Erythroblast (primary cell): ENCODE data around the gene TAOK2.
A peak's percentile ranks its signal among the peaks of the same experiment; 100 is the strongest.

ENCODE experiments used
- DNase-seq, 2 experiments: peaks; one replicate each; lab custom pipeline; 2025; lab: John Stamatoyannopoulos, UW
- GATA1 ChIP-seq: IDR thresholded peaks from 2 replicates; pipeline ENCODE4 v1.6.1; 2011; ENCODE audit warnings: low read depth, mild to moderate bottlenecking, control low read depth, low read length, moderate library complexity
- POLR2A ChIP-seq: IDR thresholded peaks from 2 replicates; pipeline ENCODE4 v1.6.1; 2011; ENCODE audit warnings: mild to moderate bottlenecking, low read length

Gene TAOK2

DNA sequence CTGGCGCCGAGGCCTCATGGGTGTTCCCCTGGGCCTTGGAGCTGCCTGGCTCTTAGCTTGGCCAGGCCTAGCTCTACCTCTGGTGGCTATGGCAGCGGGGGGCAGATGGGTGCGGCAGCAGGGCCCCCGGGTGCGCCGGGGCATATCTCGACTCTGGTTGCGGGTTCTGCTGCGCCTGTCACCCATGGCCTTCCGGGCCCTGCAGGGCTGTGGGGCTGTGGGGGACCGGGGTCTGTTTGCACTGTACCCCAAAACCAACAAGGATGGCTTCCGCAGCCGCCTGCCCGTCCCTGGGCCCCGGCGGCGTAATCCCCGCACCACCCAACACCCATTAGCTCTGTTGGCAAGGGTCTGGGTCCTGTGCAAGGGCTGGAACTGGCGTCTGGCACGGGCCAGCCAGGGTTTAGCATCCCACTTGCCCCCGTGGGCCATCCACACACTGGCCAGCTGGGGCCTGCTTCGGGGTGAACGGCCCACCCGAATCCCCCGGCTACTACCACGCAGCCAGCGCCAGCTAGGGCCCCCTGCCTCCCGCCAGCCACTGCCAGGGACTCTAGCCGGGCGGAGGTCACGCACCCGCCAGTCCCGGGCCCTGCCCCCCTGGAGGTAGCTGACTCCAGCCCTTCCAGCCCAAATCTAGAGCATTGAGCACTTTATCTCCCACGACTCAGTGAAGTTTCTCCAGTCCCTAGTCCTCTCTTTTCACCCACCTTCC, 13.9 kb downstream of the TAOK2 start:
- TF ChIP-seq POLR2A, result no peak
- TF ChIP-seq GATA1, result no peak
- no peak for DNase-seq

DNA sequence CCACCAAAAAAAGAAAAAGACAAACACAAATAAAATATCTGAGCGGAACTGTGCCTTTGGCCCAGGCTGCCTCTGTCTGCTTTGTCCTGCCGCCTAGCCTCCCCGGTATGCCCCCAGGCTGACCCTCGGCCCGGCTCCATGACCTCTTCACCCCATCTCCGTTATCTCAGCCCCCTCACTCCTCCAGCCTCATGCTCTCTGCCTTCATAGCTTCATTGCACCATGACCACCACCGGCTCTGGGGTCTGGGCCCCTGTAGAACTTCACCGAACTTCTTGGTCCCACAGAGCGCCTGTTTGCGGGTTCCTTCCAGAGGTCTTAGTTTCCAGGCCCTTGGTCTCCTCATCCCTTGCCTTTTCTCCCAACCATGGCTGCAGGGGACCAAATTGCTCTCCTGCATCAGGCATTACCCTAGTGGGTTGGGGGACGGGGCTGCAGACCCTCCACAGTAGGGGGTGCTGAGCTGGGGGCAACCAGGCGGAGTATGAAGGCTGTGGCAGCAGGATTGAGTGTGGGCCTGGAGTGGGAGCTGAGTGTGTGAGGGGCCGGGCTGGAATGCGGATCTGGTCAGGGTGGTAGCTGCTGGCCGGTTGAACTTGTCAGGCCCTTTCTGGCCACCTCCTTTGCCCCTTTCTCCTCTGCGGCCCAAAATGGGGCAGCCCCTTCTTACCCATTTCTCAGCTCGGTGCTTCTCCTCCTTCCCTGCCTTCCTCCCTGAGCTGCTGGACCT, 14.8 kb downstream of the TAOK2 start:
- TF ChIP-seq POLR2A, result no peak
- no peak for TF ChIP-seq GATA1
- DNase-seq, result no peak

DNA sequence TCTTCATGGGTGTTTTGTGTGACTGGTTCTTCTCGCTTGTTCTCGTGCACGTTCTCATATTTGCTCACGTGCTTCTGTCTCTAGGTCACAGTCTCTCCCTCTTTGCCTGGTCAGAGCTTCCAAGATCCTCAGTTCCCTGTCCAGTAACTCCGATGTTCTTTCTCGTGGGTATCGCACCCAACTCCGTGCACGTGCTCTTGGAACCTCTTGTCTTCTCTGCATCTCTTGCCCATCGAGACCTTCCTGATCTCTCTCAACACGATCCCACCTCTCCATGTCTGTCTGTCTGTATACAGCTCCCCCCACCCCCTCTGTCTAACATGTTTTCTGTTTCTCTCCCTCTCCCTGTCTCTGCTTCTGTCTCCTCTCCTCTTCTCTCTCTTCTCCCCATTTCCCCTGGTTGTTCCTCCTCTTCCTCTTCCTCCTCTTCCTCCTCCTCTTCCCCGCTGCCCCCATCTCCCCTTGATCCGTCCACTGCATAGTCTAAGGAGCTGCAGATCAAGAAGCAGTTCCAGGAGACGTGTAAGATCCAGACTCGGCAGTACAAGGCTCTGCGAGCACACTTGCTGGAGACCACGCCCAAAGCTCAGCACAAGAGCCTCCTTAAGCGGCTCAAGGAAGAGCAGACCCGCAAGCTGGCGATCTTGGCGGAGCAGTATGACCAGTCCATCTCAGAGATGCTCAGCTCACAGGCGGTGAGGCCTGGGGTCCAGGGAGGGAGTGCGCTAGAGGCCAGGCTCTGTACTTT, 15.6 kb downstream of the TAOK2 start:
- no peak for DNase-seq
- no peak for TF ChIP-seq GATA1
- no peak for TF ChIP-seq POLR2A

DNA sequence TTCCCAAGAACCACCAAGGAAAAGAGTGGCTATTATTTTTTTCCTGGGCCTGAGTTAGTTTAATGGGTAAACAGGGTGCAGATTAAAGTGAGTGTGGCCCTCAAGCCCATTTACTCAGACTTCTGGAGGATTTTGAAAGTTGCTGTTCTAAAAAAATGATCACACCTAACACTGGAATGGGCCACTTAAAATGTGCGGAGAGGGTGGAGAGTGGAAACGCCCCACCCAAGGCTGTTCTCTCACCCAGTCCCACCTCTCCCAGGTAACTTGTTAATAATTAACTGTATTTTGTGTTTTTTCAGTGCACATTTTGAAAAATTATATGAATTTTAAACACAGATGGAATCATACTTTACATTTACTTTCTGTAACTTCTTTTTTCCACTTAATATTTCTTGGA, 16.4 kb downstream of the TAOK2 start:
- no peak for DNase-seq
- TF ChIP-seq POLR2A (no peak), GATA1 (no peak)

DNA sequence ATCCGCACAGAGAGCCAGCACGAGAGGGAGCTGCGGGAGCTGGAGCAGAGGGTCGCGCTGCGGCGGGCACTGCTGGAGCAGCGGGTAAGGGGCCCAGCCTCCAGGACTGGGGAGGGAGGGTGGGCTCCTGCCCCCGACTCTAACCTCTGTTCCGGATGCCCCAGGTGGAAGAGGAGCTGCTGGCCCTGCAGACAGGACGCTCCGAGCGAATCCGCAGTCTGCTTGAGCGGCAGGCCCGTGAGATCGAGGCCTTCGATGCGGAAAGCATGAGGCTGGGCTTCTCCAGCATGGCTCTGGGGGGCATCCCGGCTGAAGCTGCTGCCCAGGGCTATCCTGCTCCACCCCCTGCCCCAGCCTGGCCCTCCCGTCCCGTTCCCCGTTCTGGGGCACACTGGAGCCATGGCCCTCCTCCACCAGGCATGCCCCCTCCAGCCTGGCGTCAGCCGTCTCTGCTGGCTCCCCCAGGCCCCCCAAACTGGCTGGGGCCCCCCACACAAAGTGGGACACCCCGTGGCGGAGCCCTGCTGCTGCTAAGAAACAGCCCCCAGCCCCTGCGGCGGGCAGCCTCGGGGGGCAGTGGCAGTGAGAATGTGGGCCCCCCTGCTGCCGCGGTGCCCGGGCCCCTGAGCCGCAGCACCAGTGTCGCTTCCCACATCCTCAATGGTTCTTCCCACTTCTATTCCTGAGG, 17.4 kb downstream of the TAOK2 start:
- TF ChIP-seq GATA1 (no peak), POLR2A (no peak)
- DNase-seq, result no peak

DNA sequence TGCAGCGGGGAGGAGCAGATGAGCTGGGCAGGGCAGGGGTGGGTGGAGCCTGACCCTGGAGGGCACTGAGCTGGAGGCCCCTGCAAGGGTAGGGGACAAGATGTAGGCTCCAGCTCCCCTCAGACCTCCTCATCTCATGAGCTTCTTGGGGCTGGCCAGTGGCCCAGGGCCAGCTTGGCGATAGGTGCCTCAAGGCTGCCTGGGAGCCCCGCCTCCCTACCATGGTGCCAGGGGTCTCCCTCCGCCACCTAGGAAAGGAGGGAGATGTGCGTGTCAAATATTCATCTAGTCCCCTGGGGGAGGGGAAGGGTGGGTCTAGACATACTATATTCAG, 17.9 kb downstream of the TAOK2 start:
- no peak for DNase-seq

DNA sequence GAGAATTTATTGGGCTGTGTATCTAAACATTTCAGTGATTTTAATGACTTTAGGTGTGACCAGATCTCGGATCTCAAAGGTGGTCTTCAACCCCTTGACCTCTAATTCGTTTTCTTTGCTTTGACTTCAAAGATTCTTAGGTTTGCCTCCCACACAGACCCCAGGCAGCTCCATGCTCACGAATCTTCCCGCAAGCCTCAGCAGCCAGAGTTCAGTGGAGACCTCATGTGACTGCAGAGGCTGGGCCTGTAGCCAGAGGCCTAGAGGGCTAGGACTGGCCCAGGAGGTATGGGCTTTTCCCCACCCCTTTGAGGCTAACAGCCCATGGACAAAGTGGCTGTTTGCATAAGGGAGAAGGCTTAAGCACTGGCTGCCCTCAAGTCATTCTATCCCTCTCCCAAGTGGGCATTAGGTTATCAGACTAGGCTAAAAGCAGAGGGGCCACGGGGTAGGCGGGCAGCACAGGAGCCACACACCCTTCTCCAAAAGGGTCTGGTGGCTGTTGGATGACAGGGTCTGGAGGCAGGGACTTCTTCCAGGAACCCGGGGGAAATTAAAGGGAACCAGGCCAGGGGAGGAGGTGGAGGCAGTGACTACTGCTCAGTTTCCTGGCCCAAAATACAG, 18.8 kb downstream of the TAOK2 start:
- no peak for TF ChIP-seq POLR2A
- no peak for TF ChIP-seq GATA1
- DNase-seq, result no peak

More for the DNA sequence above, 17.9 kb downstream of the TAOK2 start:
- no peak for TF ChIP-seq POLR2A
- TF ChIP-seq GATA1, result no peak

DNA sequence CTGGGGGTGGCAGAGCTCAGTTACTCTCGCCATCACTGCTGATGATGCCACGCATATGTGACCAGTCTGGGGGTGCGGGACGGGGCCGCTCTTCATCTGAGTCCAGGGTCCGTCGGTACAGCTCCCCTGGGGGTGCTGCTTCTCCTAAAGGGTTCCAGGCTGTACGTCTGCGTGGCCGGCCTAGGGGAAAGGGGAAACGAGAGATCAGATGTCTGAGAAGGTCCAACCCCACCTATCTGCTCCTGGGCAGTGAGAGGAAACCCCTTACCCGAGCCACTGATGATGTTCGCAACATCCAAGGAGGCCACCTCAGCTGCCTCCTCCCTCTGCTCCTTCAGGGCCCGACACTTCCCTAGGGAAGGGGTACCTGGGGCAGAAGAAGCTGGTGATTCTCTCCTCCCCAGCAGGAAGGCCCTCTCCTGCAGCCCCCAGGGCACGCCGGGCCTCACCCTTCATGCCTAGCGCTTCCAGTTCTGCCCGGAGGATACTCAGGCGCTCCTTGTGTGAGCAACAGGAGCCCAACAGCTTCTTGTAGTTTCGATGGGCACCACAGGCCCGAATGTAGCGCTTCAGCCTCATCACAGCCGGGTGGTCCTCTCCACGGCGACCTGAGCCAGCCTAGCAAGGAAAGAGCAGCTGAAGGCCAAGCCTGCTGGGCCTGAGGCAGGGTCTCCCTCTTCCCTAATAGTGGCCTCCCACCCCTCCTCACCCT, 19.7 kb downstream of the TAOK2 start:
- TF ChIP-seq POLR2A, result no peak
- no peak for TF ChIP-seq GATA1
- no peak for DNase-seq

DNA sequence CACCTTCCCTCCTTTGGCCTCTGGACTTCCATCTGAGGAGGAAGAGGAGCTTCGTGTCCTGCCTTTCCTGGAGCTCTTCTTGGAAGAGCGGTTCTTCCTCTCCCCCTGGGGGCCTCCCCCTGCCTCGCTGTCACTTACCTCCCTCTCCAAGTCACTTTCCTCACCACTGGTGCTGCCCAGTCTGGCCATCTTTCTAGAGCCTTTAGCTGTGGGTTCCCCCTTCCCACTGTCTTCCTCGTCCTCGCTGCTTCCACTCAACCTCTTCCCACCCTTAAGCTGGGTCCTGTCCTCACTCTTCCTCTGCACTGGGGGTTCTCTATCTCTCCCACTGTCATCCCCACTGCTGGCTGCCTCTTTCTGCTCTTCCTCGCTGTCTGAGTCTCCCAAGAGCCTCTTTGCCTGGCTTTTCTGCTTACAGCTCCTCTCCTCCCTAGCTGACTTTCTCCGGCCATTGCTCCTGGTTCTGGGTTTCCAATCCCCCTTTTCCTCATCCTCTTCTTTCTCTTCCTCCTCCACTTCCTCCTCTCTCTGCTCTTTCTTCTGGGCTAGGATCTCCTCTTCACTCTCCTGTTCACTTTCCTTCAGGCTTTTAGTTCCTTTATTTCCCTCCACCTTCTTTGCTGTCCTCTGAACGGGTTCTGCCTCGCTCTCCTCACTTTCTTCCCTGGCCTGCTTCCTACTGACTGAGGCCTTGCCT, 20.4 kb downstream of the TAOK2 start:
- no peak for DNase-seq
- no peak for TF ChIP-seq POLR2A
- no peak for TF ChIP-seq GATA1

DNA sequence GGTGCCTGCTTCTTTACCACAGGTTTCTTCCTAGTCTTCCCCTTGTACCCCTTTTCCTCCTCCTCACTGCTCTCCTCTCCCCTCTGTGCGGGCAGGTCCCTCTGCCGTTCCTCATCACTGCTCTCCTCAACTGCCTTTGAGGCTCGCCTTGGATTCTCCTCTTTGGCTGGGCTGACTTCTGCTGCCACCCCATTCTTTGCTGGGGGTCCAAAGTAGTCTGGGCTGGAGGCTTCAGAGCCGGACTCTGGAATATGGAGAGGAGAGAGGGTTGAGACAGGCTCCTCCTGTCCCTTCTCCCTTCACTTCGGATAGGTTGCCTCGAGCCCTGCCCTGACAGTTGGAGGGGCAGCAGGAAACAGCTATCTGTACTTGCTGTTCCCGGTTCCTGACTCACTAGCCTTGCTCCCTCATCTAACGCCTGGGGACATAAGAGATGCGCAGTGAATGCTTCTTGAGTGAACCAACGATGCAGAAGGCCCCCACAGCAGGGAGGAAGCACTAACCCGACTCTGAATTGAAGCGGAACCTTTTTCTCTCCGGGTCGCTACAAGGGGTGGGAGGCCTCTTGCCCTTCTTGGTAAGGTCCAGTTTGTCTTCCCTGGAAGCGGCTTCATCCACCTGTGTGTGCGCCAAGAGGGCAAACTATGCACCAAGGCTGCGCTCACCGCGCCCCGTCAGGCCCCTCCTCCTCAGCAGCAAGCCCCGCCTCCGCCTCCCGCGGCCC, 21.1 kb downstream of the TAOK2 start:
- DNase-seq, result no peak
- TF ChIP-seq POLR2A (no peak), GATA1 (no peak)

DNA sequence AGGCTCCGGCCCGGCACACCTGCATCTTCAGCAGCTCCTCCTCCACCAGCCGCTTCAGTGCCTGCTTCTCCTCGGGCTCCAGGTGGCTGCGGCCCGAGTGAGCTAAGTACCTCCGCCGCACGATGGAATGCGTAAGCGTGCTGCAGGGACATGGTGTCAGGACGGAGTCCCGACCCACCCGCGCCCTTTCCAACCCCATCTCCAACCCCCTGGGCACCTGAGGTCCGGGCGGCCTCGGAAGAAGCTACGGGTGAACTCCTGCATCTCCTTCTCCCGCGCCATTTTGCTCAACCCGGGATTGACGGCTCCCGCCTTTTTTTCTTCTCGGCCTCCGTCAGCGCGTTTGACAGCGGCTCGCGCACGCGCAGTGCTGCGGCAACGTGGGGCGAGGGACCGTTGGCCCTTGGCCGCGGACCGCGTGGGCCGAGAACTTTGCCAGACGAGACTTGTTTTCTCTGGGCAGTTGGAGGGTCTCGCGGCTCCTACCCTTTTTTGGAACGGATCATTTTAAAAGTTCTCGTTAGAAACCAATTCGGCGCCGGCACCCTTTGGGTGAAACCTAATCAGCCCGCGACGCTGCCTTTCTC, 21.7 kb downstream of the TAOK2 start, which contains the start of gene HIRIP3:
Gene HIRIP3, minus strand, starts transcription at position 294 of the 587 bp plus-strand sequence. Its CDS starts 12 bp downstream, at position 282.
- TF ChIP-seq GATA1 (no peak), POLR2A (no peak)
- DNase-seq, result peak; percentile 92 to 93
